Fibroblast of lung (primary cell): Measurements from ENCODE around the gene SAYSD1.

Experiments
- CTCF ChIP-seq, 2 donors: IDR thresholded peaks in 1 of 2; conservative IDR thresholded peaks in 1 of 2; 1 replicate in 1 of 2; 2 replicates in 1 of 2; pipeline ENCODE4 v1.5.1; 2011 to 2012; ENCODE audit warnings: low read length in 2 of 2, control low read depth in 1 of 2, inconsistent platforms in 1 of 2, low read depth in 1 of 2, mild to moderate bottlenecking in 1 of 2
- EZH2 ChIP-seq: IDR thresholded peaks from 2 replicates; pipeline ENCODE4 v1.5.1; 2012; ENCODE audit warnings: low read length, control low read depth, mild to moderate bottlenecking; ENCODE audit errors: missing control alignments

- TF ChIP-seq CTCF (conservative IDR thresholded peaks at IDR 0.05 in 1 of 2, IDR thresholded peaks at IDR 0.05 in 1 of 2; ENCODE audit: low read depth in 1 of 2, low read length in 2 of 2): no peak
- TF ChIP-seq EZH2: no peak
Observed at GRCh38 chr6:39152262-39152661, 37.3 kb upstream of the SAYSD1 start.
